DMS153 treated with DMSO at 0.1 percent for 48 hours (cell line): ENCODE measurements around the gene NOXA1.
"Not testable (repeated sequence)": the region's sequence is repeated elsewhere in the genome, so short reads cannot be mapped to it uniquely, and the experiment has no call there.

Source experiments
- DNase-seq: peaks from one replicate; lab custom pipeline; 2025; ENCODE audit not compliant: unreplicated experiment; lab: John Stamatoyannopoulos, UW

The NOXA1 gene

GRCh38 chr9:137437691-137438590 lies 14.7 kb downstream of the NOXA1 start:
- DNase-seq: no peak

DNA sequence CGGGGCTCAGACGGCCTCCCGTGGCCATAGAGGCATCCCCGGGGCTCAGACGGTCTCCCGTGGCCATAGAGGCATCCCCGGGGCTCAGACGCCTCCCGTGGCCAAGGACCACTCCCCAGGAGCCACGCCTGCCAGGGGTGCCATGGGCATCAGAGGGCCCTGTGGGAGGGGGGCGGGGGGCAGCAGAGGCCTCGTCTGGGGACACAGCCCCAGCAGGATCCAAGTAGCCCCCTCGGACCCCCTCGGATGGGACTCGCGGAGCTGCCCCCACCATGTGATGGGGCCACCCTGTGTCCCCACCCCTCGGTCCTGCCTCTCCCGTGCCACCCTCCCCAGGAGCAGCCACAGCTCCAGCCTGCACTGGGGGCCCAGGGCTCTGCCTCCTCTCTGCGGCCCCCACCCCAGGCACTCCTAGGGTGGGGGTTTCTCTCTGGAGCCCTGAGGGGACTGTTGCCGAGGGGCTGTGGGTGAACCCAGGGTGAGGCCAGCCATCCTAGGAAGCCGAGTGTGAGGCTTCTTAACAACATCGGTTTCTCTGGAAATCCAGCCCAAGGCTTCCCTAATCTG lies 15.5 kb downstream of the NOXA1 start:
- DNase-seq: no peak

- DNase-seq: no peak
Observed at GRCh38 chr9:137439158-137439714, 16.0 kb downstream of the NOXA1 start.

GRCh38 chr9:137441289-137441934 lies 18.2 kb downstream of the NOXA1 start, which contains the start of gene ENTPD8:
Gene ENTPD8, minus strand, starts transcription at chr9:137441357. Its CDS starts 3,072 bp downstream, at chr9:137438285.
- DNase-seq: peak; percentile 71

- DNase-seq: no peak
Observed at GRCh38 chr9:137441935-137442321, 18.7 kb downstream of the NOXA1 start.

GRCh38 chr9:137444106-137444790 lies 21.1 kb downstream of the NOXA1 start:
- DNase-seq: no peak

DNA sequence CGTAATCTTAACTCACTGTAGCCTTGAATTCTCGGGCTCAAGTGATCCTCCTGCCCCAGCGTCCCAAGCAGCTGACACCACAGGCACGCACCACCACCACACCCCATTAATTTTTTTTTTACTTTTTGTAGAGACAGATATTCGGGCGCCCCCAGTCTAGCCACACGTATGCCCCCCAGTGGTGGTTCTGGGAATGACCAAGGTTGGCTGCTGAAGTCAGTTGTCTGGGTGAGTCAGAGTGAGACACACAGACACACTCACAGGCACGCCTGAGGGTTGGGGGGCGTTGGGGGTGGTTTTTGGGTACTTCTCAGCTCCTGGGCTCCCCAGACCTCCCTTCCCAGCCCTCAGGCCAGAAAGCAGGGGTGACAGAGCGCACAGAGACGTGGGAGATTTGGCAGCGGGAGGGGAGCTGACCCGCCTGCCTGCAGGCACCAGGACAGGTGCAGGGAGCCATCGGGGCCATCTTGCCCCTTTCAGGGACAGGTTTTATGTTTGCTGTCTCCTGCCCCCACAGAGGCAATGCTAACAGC lies 22.1 kb downstream of the NOXA1 start:
- DNase-seq: peak; percentile 45

GRCh38 chr9:137445930-137446431 lies 22.8 kb downstream of the NOXA1 start:
- DNase-seq: no peak

DNA sequence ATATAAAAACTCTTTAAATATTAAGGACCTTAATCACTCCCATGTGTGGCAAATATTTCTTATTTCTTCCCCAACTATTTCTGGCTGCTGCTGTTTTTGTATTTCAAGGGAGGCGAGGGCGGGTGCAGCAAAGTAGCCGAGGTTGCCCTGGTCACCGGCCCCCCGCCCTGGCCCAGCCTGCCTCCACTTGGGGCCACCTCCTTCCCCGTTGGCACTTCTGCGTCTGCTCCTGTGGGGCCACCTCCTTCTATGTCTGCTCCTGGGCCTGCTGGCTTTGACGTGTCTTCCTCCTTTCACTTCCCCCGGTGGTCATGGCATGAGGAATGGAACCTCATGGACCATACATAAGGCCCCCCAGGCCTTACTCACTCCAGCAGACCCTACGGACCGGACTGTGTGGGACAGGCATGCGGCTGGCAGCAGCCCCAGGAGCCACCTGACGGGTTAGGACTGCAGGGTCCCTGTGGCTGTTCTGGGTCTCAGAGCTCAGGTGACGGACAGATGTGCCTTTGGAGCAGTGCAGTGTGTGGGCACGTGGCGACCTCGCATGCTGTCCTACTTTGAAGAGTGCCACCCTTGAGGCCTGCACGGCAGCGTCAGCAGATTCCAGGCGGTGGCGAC lies 23.8 kb downstream of the NOXA1 start:
- no peak for DNase-seq

- DNase-seq: no peak
Observed at GRCh38 chr9:137447722-137448601, 24.8 kb downstream of the NOXA1 start.

- DNase-seq: no peak
Observed at GRCh38 chr9:137448602-137448962, 25.4 kb downstream of the NOXA1 start.

GRCh38 chr9:137449081-137449844 lies 26.1 kb downstream of the NOXA1 start:
- no peak for DNase-seq

DNA sequence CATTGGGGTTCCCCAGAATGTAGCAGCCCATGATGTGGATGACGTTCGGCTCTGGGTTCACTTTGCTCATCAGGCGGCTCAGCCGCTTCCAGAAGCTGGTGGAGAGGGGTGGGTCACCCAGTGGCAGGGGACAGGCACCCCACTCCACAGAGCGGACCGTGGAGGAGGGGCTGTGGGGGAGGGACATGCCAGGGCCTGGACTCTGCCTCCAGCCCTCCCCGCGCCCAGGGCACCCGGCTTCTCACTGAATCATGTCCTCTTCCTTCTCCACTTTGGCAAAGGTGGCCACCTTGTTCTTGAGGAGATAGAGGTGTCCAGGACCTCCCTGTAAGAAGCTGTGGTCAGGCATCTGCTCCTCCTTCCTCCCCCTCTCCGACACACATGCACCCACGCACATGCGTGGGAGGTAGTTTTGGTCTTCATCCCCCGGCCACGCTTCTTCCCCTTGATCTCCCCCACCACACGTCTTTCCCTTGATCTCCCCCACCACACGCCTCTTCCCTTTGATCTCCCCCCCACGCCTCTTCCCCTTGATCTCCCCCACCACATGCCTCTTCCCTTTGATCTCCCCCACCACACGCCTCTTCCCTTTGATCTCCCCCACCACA lies 26.8 kb downstream of the NOXA1 start:
- DNase-seq: no peak

- not testable (repeated sequence) for DNase-seq
Observed at GRCh38 chr9:137450539-137451222, 27.5 kb downstream of the NOXA1 start.

- DNase-seq: not testable (repeated sequence)
Observed at GRCh38 chr9:137451264-137452005, 28.2 kb downstream of the NOXA1 start.

GRCh38 chr9:137452006-137452760 lies 29.0 kb downstream of the NOXA1 start:
- DNase-seq: no peak
